DOHH2 (cell line): Measurements from ENCODE around the gene RAB5A.

ENCODE experiments used
- CTCF ChIP-seq: fragments of 200-600 bp; sonication (generic); IDR thresholded peaks from one replicate; pipeline ENCODE4 v1.5.1; 2014; ENCODE audit warnings: antibody characterized with exemption, mild to moderate bottlenecking, low read depth, low read length; ENCODE audit not compliant: poor library complexity, severe bottlenecking
- EZH2phosphoT487 ChIP-seq: fragments of 200-600 bp; sonication (generic); IDR thresholded peaks from 2 replicates; pipeline ENCODE4 v1.6.1; 2017; ENCODE audit warnings: borderline replicate concordance, mild to moderate bottlenecking, antibody characterized with exemption, low read length, moderate library complexity, mixed read lengths

GRCh38 chr3:20008646-20009045 lies 61.7 kb downstream of the RAB5A start:
- no peak for TF ChIP-seq CTCF
- TF ChIP-seq EZH2phosphoT487: no peak
